Measurements from ENCODE around the gene RANBP17. TPM values are rescaled to one million over a fixed set of nuclear protein-coding genes. Genes with fewer than 3 reads are reported as not detected.
"Not testable (repeated sequence)": the region's sequence is repeated elsewhere in the genome, so short reads cannot be mapped to it uniquely, and the experiment has no call there.

The RANBP17 gene
- total RNA-seq, 2 experiments from 2014 or later, result not detected

DNA sequence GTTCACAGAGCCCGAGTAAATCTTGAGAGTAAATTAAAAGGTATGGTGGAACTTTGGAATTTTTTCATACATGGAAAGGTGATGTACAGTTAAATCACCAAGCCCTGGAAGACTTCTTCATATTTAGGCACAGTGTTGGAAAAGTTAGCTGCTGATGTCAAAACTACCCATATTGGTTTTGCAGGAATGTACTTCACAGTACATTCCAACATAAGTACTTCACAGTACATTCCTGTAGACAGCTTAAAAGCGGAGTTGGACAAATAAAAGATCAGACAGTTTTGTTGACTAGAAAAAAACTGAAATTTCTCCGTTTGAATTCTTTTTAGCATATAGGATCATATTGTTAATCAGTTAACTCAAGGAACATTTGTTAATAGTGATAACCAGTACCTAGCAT, 1.8 kb downstream of the RANBP17 start:
- ATAC-seq (no peak), DNase-seq (no peak)
- no peak overlapping the region for H3K4me3 Mint-ChIP-seq
- POLR2A ChIA-PET, result no interaction called here
- H3K27ac Mint-ChIP-seq, result no peak overlapping the region
- CTCF ChIA-PET, result no interaction called here
- peaks cover 5% of the 10 kb centered on the region for H3K4me1 Mint-ChIP-seq (ENCODE audit: low read depth)
- peaks cover 20% of the 10 kb centered on the region for H3K9me3 Mint-ChIP-seq
- intact Hi-C loops (cut with micrococcal nuclease), result no loop called here
- H3K27me3 Mint-ChIP-seq, result peaks cover 36% of the 10 kb centered on the region
- no peak for TF ChIP-seq CTCF (IDR thresholded peaks at IDR 0.05)
- peaks cover 18% of the 10 kb centered on the region for H3K36me3 Mint-ChIP-seq (ENCODE audit: low read depth)

DNA sequence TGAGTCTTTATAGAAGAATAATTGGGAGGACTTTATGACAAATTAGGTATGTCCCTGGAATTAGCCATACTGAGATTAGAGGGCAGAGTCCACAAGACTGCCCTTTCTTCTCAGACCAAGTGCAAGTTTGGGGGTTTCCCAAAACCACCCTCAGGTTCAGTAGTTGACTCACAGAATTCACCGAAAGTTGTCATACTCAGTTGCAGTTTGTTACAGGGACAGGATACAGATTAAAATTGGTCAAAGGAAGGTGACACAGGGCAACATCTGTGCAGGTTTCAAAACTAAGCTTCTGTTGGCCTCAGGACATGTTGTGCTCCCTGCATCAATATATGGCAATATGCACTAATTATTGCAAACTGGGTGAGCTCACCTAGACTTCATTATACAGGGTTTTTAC, 3.8 kb downstream of the RANBP17 start:
- Mint-ChIP-seq H3K4me3 (no peak overlapping the region), H3K4me1 (ENCODE audit: low read depth) (peaks cover 5% of the 10 kb centered on the region), H3K36me3 (ENCODE audit: low read depth) (peaks cover 11% of the 10 kb centered on the region), H3K27ac (no peak overlapping the region), H3K9me3 (peaks cover 11% of the 10 kb centered on the region), H3K27me3 (peaks cover 28% of the 10 kb centered on the region)
- DNase-seq (no peak), ATAC-seq (no peak)
- ChIA-PET POLR2A (no interaction called here), CTCF (no interaction called here)
- intact Hi-C loops (cut with micrococcal nuclease), result no loop called here
- no peak for TF ChIP-seq CTCF (IDR thresholded peaks at IDR 0.05)

GRCh38 chr5:170867825-170868224, 6.0 kb downstream of the RANBP17 start:
- peaks cover 3% of the 10 kb centered on the region for H3K9me3 Mint-ChIP-seq
- CTCF ChIA-PET, result no interaction called here

DNA sequence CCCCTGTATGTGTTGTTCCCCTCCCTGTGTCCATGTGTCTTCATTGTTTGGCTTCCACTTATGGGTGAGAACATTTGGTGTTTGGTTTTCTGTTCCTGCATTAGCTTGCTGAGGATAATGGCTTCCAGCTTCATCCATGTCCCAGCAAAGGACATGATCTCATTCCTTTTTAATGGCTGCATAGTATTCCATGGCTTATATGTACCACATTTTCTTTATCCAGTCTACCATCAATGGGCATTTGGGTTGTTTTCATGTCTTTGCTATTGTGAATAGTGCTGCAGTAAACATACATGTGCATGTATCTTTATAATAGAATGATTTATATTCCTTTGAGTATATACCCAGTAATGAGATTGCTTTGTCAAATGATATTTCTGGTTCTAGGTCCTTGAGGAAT, 8.6 kb downstream of the RANBP17 start:
- H3K4me3 Mint-ChIP-seq; H3K27ac Mint-ChIP-seq; H3K4me1 Mint-ChIP-seq (ENCODE audit: low read depth); ATAC-seq; DNase-seq; H3K36me3 Mint-ChIP-seq (ENCODE audit: low read depth); intact Hi-C loops (cut with micrococcal nuclease); H3K27me3 Mint-ChIP-seq; POLR2A ChIA-PET; CTCF ChIA-PET; H3K9me3 Mint-ChIP-seq: not testable (repeated sequence)

More at GRCh38 chr5:170867825-170868224, 6.0 kb downstream of the RANBP17 start:
- DNase-seq, result no peak
- no peaks in the 10 kb centered on the region for H3K36me3 Mint-ChIP-seq (ENCODE audit: low read depth)
- intact Hi-C loops (cut with micrococcal nuclease), result no loop called here
- POLR2A ChIA-PET, result no interaction called here
- H3K27me3 Mint-ChIP-seq, result peaks cover 15% of the 10 kb centered on the region
- no peak for ATAC-seq
- H3K4me1 Mint-ChIP-seq (ENCODE audit: low read depth), result no peaks in the 10 kb centered on the region
- no peak overlapping the region for H3K27ac Mint-ChIP-seq
- H3K4me3 Mint-ChIP-seq, result no peak overlapping the region
- no peak for TF ChIP-seq CTCF (IDR thresholded peaks at IDR 0.05)

- Mint-ChIP-seq H3K27ac (no peak overlapping the region), H3K9me3 (peaks cover 5% of the 10 kb centered on the region)
Observed at GRCh38 chr5:170874017-170874416, 12.2 kb downstream of the RANBP17 start.

More at GRCh38 chr5:170874017-170874416, 12.2 kb downstream of the RANBP17 start:
- Mint-ChIP-seq H3K36me3 (ENCODE audit: low read depth) (no peaks in the 10 kb centered on the region), H3K4me3 (no peak overlapping the region), H3K4me1 (ENCODE audit: low read depth) (no peaks in the 10 kb centered on the region), H3K27me3 (peaks cover 2% of the 10 kb centered on the region)
- no peak for TF ChIP-seq CTCF (IDR thresholded peaks at IDR 0.05)
- DNase-seq (no peak), ATAC-seq (no peak)
- intact Hi-C loops (cut with micrococcal nuclease), result no loop called here
- CTCF ChIA-PET, result no interaction called here
- POLR2A ChIA-PET, result no interaction called here

Measured in activated CD8-positive, alpha-beta T cell treated with anti-CD3 and anti-CD28 coated beads for 36 hours (primary cell).